ENCODE results near the gene MUC2. TPM values are rescaled to one million over a fixed set of nuclear protein-coding genes. Genes with fewer than 3 reads are reported as not detected.

MUC2 gene
- total and polyA plus RNA-seq, 10 of the 15 experiments (the other 5 are each of a cell fraction or from before 2014, with no cell fraction given), result 0.23 TPM; not detected in 9

DNA sequence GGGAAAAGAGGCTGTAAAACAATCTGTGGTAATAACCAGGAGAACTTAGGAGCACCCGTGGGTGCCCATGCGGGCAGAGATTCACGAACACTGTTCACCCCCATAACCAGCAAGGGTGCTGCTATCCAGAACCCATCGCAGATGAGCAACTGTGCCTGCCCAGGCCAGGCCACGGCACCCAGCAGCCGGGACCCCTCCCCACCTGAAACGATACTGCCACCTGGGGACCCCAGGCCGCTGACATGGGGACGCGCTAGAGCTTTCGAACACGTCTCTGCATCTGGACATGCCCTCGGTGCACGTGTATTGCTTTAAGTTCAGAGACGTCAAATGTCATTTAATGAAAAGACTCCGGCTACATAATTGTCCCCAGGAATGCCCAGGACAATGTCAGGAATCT is 14.3 kb upstream of the MUC2 start:
- TF ChIP-seq JUNB (IDR thresholded peaks at IDR 0.05) (no peak), NFYA (IDR thresholded peaks at IDR 0.05; ENCODE audit: borderline replicate concordance, low read depth, low read length) (no peak), IKZF1 (conservative IDR thresholded peaks at IDR 0.05) (no peak), GATAD2B (conservative IDR thresholded peaks at IDR 0.05; ENCODE audit: low read depth) (no peak), BCL11A (IDR thresholded peaks at IDR 0.05; ENCODE audit: low read depth, low read length) (no peak), BMI1 (IDR thresholded peaks at IDR 0.05; ENCODE audit: borderline replicate concordance) (no peak), EZH2 (IDR thresholded peaks at IDR 0.05; ENCODE audit: borderline replicate concordance, control insufficient read depth, low read depth, low read length) (no peak), BHLHE40 (IDR thresholded peaks at IDR 0.05; ENCODE audit: borderline replicate concordance in 1 of 2, low read depth in 2 of 2, low read length in 1 of 2) (no peak), MTA2 (IDR thresholded peaks at IDR 0.05; ENCODE audit: low read depth) (no peak), SRF (IDR thresholded peaks at IDR 0.05; ENCODE audit: low read depth in 2 of 2, low read length in 2 of 2) (no peak), ZNF207 (IDR thresholded peaks at IDR 0.05; ENCODE audit: borderline replicate concordance) (no peak)
- TF ChIP-seq, protein P1, sequence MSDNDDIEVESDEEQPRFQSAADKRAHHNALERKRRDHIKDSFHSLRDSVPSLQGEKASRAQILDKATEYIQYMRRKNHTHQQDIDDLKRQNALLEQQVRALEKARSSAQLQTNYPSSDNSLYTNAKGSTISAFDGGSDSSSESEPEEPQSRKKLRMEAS (IDR thresholded peaks at IDR 0.05; ENCODE audit: low read depth, low read length), result no peak
- SMC1A ChIA-PET (ENCODE audit: uncharacterized antibody, unreplicated experiment), result no interaction called here
- Histone ChIP-seq H3K36me3 (ENCODE audit: control insufficient read depth in 2 of 2, insufficient read depth in 2 of 2, low read length in 1 of 2) (no peaks in the 10 kb centered on the region), H3K79me2 (ENCODE audit: control insufficient read depth, insufficient read depth, low read length) (no peaks in the 10 kb centered on the region), H4K20me1 (ENCODE audit: control insufficient read depth, insufficient read depth) (no peaks in the 10 kb centered on the region), H3K9ac (ENCODE audit: control insufficient read depth, insufficient read depth, low read length) (no peak overlapping the region), H3K4me2 (ENCODE audit: control insufficient read depth, insufficient read depth) (no peak overlapping the region), H2AFZ (ENCODE audit: control insufficient read depth, low read depth, low read length) (no peak overlapping the region), H3K4me3 (no peak overlapping the region), H3K4me1 (ENCODE audit: control insufficient read depth, insufficient read depth, low read length) (no peaks in the 10 kb centered on the region), H3K27ac (ENCODE audit: control insufficient read depth, insufficient read depth) (no peak overlapping the region), H3K27me3 (replicated peaks in 1 of 2; ENCODE audit: control insufficient read depth in 2 of 2, insufficient read depth in 2 of 2, low read length in 1 of 2) (no peaks in the 10 kb centered on the region), H3K9me3 (replicated peaks; ENCODE audit: control insufficient read depth, insufficient read depth, low read length) (no peaks in the 10 kb centered on the region)
- 65% methylated on average over 16 of the region's 16 CpGs for WGBS (ENCODE audit: insufficient coverage, insufficient replicate concordance, low lambda C conversion rate, missing lambda C conversion rate)
- DNase-seq (ENCODE audit: low read depth, low spot score) (no peak), ATAC-seq (no peak), FAIRE-seq (no peak)
- CTCF ChIA-PET, result no interaction called here
- intact Hi-C loops (cut with micrococcal nuclease; ENCODE audit: unreplicated experiment) (no loop called here), in situ Hi-C loops (cut with MboI) (no loop called here)
- POLR2A ChIA-PET, result no interaction called here
- no TSS peak for BruUV-seq (replicated peaks)
- RAD21 ChIA-PET (ENCODE audit: unreplicated experiment), result no interaction called here
